ENCODE data around the gene PLA2R1. TPM values are rescaled to one million over a fixed set of nuclear protein-coding genes. Genes with fewer than 3 reads are reported as not detected.

Gene PLA2R1
- total RNA-seq, 3 donors from 2014 or later (not counting 1 experiment from before 2014, with no cell fraction given) = not detected

DNA sequence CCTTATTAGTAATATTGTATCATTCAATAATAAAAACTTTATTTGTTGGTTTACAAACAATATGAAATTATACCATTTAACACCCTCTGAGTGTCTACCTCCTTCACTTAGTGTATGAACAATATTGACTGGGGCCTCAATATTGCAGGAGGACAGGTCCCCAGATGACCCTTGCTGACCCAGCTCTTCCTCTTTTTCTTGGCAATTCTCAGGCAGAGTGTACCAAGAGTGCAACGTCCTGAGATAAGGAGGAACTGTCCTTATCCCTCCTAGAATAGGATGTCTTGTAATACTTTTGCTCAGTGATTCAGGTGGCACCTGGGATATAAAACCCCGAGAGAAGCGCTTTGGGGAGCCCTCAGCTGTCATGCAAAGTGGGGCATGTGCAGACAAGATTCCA, 76.8 kb downstream of the PLA2R1 start:
- Mint-ChIP-seq H3K36me3 (no peaks in the 10 kb centered on the region), H3K27me3 (ENCODE audit: low read depth in 2 of 2) (peaks cover 13 to 26% of the 10 kb centered on the region in 2 donors), H3K9me3 (no peaks in the 10 kb centered on the region), H3K27ac (no peak overlapping the region), H3K4me3 (no peak overlapping the region), H3K4me1 (no peaks in the 10 kb centered on the region)
- WGBS (ENCODE audit: insufficient coverage) = 100% methylated on average over 3 of the region's 3 CpGs
- TF ChIP-seq, protein P1, sequence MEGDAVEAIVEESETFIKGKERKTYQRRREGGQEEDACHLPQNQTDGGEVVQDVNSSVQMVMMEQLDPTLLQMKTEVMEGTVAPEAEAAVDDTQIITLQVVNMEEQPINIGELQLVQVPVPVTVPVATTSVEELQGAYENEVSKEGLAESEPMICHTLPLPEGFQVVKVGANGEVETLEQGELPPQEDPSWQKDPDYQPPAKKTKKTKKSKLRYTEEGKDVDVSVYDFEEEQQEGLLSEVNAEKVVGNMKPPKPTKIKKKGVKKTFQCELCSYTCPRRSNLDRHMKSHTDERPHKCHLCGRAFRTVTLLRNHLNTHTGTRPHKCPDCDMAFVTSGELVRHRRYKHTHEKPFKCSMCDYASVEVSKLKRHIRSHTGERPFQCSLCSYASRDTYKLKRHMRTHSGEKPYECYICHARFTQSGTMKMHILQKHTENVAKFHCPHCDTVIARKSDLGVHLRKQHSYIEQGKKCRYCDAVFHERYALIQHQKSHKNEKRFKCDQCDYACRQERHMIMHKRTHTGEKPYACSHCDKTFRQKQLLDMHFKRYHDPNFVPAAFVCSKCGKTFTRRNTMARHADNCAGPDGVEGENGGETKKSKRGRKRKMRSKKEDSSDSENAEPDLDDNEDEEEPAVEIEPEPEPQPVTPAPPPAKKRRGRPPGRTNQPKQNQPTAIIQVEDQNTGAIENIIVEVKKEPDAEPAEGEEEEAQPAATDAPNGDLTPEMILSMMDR (IDR thresholded peaks at IDR 0.05) = no peak
- H3K27me3 ChIP-seq (ENCODE audit: control insufficient read depth, insufficient read depth, low read length) = no peaks in the 10 kb centered on the region
- no peak overlapping the region for H3K27ac ChIP-seq (ENCODE audit: low read length)
- DNase-seq (no peak), ATAC-seq (no peak)
- intact Hi-C loops (cut with micrococcal nuclease) = no loop called here
- H3K4me3 ChIP-seq (ENCODE audit: low read length) = no peak overlapping the region
- no peaks in the 10 kb centered on the region for H3K36me3 ChIP-seq (ENCODE audit: control insufficient read depth, insufficient read depth, low read length)
- no peaks in the 10 kb centered on the region for H3K4me1 ChIP-seq (ENCODE audit: control insufficient read depth, insufficient read depth, low read length)
- H3K9me3 ChIP-seq (ENCODE audit: control insufficient read depth, insufficient read depth, low read length) = no peaks in the 10 kb centered on the region

- intact Hi-C loops (cut with micrococcal nuclease) = no loop called here
- no peaks in the 10 kb centered on the region for H3K36me3 ChIP-seq (ENCODE audit: control insufficient read depth, insufficient read depth, low read length)
- TF ChIP-seq, protein P1 (IDR thresholded peaks at IDR 0.05) = no peak
- DNase-seq (no peak), ATAC-seq (no peak)
- Mint-ChIP-seq H3K9me3 (no peaks in the 10 kb centered on the region), H3K36me3 (no peaks in the 10 kb centered on the region), H3K27ac (no peak overlapping the region), H3K4me1 (no peaks in the 10 kb centered on the region), H3K4me3 (no peak overlapping the region), H3K27me3 (ENCODE audit: low read depth in 2 of 2) (peaks cover 10 to 28% of the 10 kb centered on the region in 2 donors)
- no peaks in the 10 kb centered on the region for H3K4me1 ChIP-seq (ENCODE audit: control insufficient read depth, insufficient read depth, low read length)
- H3K27ac ChIP-seq (ENCODE audit: low read length) = no peak overlapping the region
- no peaks in the 10 kb centered on the region for H3K9me3 ChIP-seq (ENCODE audit: control insufficient read depth, insufficient read depth, low read length)
- no peaks in the 10 kb centered on the region for H3K27me3 ChIP-seq (ENCODE audit: control insufficient read depth, insufficient read depth, low read length)
- H3K4me3 ChIP-seq (ENCODE audit: low read length) = no peak overlapping the region
Measured at GRCh38 chr2:159984034-159984433, 78.4 kb downstream of the PLA2R1 start.

- no peaks in the 10 kb centered on the region for H3K27me3 ChIP-seq (ENCODE audit: control insufficient read depth, insufficient read depth, low read length)
- no peak overlapping the region for H3K27ac Mint-ChIP-seq
- H3K27ac ChIP-seq (ENCODE audit: low read length) = no peak overlapping the region
- WGBS (ENCODE audit: insufficient coverage) = 83% methylated on average over 7 of the region's 7 CpGs
- H3K4me1 ChIP-seq (ENCODE audit: control insufficient read depth, insufficient read depth, low read length) = no peaks in the 10 kb centered on the region
- H3K9me3 ChIP-seq (ENCODE audit: control insufficient read depth, insufficient read depth, low read length) = no peaks in the 10 kb centered on the region
- intact Hi-C loops (cut with micrococcal nuclease) = no loop called here
- H3K36me3 ChIP-seq (ENCODE audit: control insufficient read depth, insufficient read depth, low read length) = no peaks in the 10 kb centered on the region
- no peaks in the 10 kb centered on the region for H3K9me3 Mint-ChIP-seq
- H3K36me3 Mint-ChIP-seq = no peaks in the 10 kb centered on the region
- no peaks in the 10 kb centered on the region for H3K4me1 Mint-ChIP-seq
- H3K27me3 Mint-ChIP-seq (ENCODE audit: low read depth in 2 of 2) = peaks cover 8 to 29% of the 10 kb centered on the region in 2 donors
- DNase-seq (no peak), ATAC-seq (no peak)
- H3K4me3 Mint-ChIP-seq = no peak overlapping the region
- TF ChIP-seq, protein P1 (IDR thresholded peaks at IDR 0.05) = no peak
- no peak overlapping the region for H3K4me3 ChIP-seq (ENCODE audit: low read length)
Measured at GRCh38 chr2:159982842-159983785, 79.3 kb downstream of the PLA2R1 start.
